ENCODE data around the gene LCN15.

LCN15 gene

DNA sequence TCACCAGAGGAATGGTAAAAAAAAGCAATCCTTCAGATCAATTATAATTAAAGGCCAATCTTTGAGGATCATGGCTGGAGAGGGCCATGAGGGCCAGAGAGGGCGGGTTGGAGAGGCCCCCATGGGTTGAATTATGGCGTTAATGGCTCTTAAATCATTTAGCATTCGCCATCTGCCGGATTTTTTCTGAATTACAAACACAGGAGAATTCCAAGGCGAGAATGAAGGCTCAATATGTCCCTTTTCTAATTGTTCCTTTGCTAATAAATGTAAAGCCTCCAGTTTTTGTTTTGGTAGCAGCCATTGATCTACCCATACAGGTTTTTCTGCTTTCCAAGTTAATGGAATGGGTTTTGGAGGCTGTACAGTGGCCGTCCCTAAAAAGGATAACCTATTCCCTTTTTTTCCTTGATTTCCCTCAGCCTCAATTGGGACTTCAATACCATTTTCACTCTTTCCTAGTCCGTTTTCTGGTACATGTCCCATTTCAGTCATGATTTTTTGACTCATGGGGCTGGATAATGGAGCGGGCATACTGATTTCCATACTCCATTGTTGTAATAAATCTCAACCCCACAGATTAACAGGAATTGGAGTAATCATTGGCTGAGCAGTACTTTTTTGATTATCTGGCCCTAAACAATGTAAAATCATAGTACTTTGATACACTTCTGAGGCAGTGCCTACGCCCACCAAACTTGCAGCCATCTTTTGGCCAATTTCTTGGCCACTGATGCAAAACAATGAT lies 20.1 kb upstream of the LCN15 start:
- no peaks in the 10 kb centered on the region for H3K9me3 ChIP-seq
- no peak overlapping the region for H3K4me3 ChIP-seq (ENCODE audit: low read depth, low read length)
- TF ChIP-seq, protein P1, sequence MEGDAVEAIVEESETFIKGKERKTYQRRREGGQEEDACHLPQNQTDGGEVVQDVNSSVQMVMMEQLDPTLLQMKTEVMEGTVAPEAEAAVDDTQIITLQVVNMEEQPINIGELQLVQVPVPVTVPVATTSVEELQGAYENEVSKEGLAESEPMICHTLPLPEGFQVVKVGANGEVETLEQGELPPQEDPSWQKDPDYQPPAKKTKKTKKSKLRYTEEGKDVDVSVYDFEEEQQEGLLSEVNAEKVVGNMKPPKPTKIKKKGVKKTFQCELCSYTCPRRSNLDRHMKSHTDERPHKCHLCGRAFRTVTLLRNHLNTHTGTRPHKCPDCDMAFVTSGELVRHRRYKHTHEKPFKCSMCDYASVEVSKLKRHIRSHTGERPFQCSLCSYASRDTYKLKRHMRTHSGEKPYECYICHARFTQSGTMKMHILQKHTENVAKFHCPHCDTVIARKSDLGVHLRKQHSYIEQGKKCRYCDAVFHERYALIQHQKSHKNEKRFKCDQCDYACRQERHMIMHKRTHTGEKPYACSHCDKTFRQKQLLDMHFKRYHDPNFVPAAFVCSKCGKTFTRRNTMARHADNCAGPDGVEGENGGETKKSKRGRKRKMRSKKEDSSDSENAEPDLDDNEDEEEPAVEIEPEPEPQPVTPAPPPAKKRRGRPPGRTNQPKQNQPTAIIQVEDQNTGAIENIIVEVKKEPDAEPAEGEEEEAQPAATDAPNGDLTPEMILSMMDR (IDR thresholded peaks at IDR 0.05; ENCODE audit: low read depth, low read length), result peak; percentile 54
- no peaks in the 10 kb centered on the region for H3K36me3 ChIP-seq
- DNase-seq, result peak; percentile 50
- no peaks in the 10 kb centered on the region for H3K27me3 ChIP-seq
- H3K4me1 ChIP-seq, result peaks cover 22% of the 10 kb centered on the region

DNA sequence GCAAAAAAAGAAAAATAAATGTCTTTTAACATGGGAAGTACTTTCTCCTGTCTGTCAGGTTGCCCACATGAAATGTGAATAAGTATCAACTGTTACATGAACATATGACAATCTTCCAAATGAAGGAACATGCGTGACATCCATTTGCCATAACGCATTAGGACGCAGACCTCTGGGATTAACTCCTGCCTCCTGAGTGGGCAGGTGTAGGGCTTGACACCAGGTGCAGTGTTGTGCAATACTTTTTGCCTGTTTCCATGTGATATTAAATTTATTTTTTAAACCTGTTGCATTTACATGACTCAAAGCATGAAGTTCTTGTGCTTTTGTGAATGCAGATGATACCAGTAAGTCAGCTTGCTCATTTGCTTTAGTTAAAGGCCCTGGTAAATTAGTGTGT lies 18.1 kb upstream of the LCN15 start:
- Histone ChIP-seq H3K4me1 (peaks cover 12% of the 10 kb centered on the region), H3K9me3 (no peaks in the 10 kb centered on the region), H3K36me3 (no peaks in the 10 kb centered on the region), H3K27me3 (no peaks in the 10 kb centered on the region), H3K4me3 (ENCODE audit: low read depth, low read length) (no peak overlapping the region)
- TF ChIP-seq, protein P1 (IDR thresholded peaks at IDR 0.05; ENCODE audit: low read depth, low read length), result no peak
- DNase-seq, result no peak

DNA sequence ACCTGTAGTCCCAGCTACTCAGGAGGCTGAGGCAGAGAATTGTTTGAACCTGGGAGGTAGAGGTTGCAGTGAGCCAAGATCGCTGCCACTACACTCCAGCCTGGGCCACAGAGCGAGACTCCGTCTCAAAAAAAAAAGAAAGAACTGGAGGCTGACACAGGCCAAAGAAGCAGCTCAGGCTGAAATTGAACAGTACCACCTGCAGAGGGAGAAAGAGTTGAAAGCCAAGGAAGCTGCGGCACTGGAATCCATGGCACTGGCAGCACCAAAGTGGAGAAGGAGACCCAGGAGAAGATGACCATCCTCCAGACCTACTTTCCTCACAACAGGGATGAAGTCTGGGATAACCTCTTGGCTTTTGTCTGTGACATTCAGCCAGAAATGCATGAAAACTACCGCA lies 15.5 kb upstream of the LCN15 start:
- H3K9me3 ChIP-seq, result no peaks in the 10 kb centered on the region
- no peak for DNase-seq

DNA sequence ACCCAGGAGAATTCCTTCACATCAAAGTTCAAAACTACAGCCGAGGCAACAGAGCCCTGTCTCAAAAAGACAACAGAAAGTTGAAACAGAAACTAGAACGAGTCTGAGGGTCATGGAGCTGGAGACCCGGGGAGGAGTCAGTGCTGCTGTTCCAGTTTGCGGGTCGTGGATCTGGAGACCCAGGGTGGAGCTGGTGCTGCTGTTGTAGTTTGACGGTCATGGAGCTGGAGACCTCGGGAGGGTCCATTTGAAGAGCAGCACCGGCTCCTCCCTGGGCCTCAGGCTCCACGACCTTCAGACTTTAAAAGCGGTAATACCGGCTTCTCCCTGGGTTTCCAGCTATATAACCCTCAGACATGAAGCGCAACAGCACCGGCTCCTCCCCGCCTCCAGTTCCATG lies 13.0 kb upstream of the LCN15 start:
- DNase-seq, result no peak
- Histone ChIP-seq H3K27me3 (no peaks in the 10 kb centered on the region), H3K4me1 (no peaks in the 10 kb centered on the region), H3K4me3 (ENCODE audit: low read depth, low read length) (no peak overlapping the region), H3K9me3 (peaks cover 5% of the 10 kb centered on the region; the same call in 1 of the 2 replicates), H3K36me3 (no peaks in the 10 kb centered on the region)
- TF ChIP-seq, protein P1 (IDR thresholded peaks at IDR 0.05; ENCODE audit: low read depth, low read length), result no peak

More for the DNA sequence above, 15.5 kb upstream of the LCN15 start:
- TF ChIP-seq, protein P1 (IDR thresholded peaks at IDR 0.05; ENCODE audit: low read depth, low read length), result peak; percentile 29; the same call in 1 of the 2 replicates
- Histone ChIP-seq H3K36me3 (no peaks in the 10 kb centered on the region), H3K4me3 (ENCODE audit: low read depth, low read length) (no peak overlapping the region), H3K27me3 (no peaks in the 10 kb centered on the region), H3K4me1 (peaks cover 10% of the 10 kb centered on the region)

DNA sequence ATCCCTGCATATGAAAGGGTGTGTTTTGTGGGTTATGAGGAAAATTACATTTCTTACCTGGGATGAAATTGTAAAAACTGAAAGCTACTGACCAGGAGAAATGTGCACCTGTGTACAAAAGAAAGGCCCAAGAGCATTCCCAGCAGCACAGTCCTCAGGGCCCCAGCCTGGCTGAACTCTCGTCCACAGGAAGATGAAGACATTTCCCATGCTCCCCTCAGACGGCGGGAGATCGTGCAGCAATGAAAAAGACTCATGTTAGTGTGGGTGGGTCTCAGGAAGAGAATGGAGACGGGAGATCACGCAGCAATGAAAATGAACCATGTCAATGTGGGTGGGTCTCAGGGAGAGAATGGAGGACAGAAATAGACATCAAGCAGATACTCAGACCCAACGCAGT lies 12.6 kb upstream of the LCN15 start:
- no peaks in the 10 kb centered on the region for H3K27me3 ChIP-seq
- TF ChIP-seq, protein P1 (IDR thresholded peaks at IDR 0.05; ENCODE audit: low read depth, low read length), result no peak
- H3K9me3 ChIP-seq, result peaks cover 5% of the 10 kb centered on the region; the same call in 1 of the 2 replicates
- no peaks in the 10 kb centered on the region for H3K4me1 ChIP-seq
- no peak for DNase-seq
- H3K36me3 ChIP-seq, result no peaks in the 10 kb centered on the region
- no peak overlapping the region for H3K4me3 ChIP-seq (ENCODE audit: low read depth, low read length)

DNA sequence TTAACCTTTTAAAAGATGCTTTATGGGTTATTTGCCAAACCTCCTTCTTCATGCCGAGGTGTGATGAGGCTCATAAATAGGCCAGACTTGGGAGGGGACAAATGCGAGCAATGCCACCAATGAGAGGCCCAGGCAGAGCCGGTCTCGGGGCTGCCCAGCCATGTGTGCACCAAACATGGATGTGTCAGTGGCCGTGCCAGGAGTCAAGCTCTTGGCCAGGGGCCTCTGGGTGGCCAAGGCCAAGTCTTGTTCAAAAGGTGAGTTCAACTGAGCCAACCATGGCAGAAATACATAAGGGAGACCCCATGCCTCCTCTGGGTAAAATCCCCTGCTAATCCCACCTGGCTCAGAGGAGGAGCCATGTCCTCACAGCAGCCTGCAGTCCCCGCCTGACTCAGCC lies 10.9 kb upstream of the LCN15 start:
- TF ChIP-seq, protein P1 (IDR thresholded peaks at IDR 0.05; ENCODE audit: low read depth, low read length), result no peak
- H3K9me3 ChIP-seq, result peaks cover 5% of the 10 kb centered on the region; the same call in 1 of the 2 replicates
- H3K4me3 ChIP-seq (ENCODE audit: low read depth, low read length), result no peak overlapping the region
- H3K36me3 ChIP-seq, result no peaks in the 10 kb centered on the region
- no peaks in the 10 kb centered on the region for H3K27me3 ChIP-seq
- no peak for DNase-seq
- H3K4me1 ChIP-seq, result no peaks in the 10 kb centered on the region

Data from BE2C (cell line).